GM23338 (cell line): ENCODE data around the gene ZNF346. TPM values are rescaled to one million over a fixed set of nuclear protein-coding genes. Genes with fewer than 3 reads are reported as not detected.

Source experiments
- ATAC-seq: fragments of 200-7000 bp; cut with Tn5 transposase; 3 replicates; pipeline ENCODE4 v1.9.1; 2020
- DNase-seq: peaks from one replicate; pipeline ENCODE4 v3.0.0-alpha.2; 2015; ENCODE audit warnings: low spot score
- H2AFZ ChIP-seq: fragments of 200-600 bp; sonication (generic); 2 replicates; pipeline ENCODE4 v1.8.0; 2016; ENCODE audit warnings: antibody characterized with exemption, mild to moderate bottlenecking, moderate library complexity
- H3F3A ChIP-seq: fragments of 200-600 bp; sonication (generic); replicated peaks from 2 replicates; pipeline ENCODE4 v1.8.0; 2017; ENCODE audit warnings: antibody characterized with exemption, mixed run types, low read depth
- H3K27ac ChIP-seq: fragments of 200-600 bp; sonication (generic); 2 replicates; pipeline ENCODE4 v1.6.1; 2016; ENCODE audit warnings: low read depth
- H3K27me3 ChIP-seq: fragments of 200-600 bp; sonication (generic); 2 replicates; pipeline ENCODE4 v1.8.0; 2016; ENCODE audit warnings: mild to moderate bottlenecking, mixed run types, moderate library complexity; ENCODE audit not compliant: insufficient read depth
- H3K36me3 ChIP-seq: fragments of 200-600 bp; sonication (generic); 2 replicates; pipeline ENCODE4 v1.8.0; 2016; ENCODE audit warnings: mild to moderate bottlenecking; ENCODE audit not compliant: insufficient read depth
- H3K4me1 ChIP-seq: fragments of 200-600 bp; sonication (generic); 2 replicates; pipeline ENCODE4 v1.8.0; 2016; ENCODE audit warnings: mild to moderate bottlenecking, moderate library complexity; ENCODE audit not compliant: insufficient read depth
- H3K4me2 ChIP-seq: fragments of 200-600 bp; sonication (generic); 2 replicates; pipeline ENCODE4 v1.7.1; 2017; ENCODE audit warnings: mixed run types
- H3K4me3 ChIP-seq: fragments of 200-600 bp; sonication (generic); 2 replicates; pipeline ENCODE4 v1.6.1; 2016; ENCODE audit warnings: mixed run types
- H3K79me2 ChIP-seq: fragments of 200-600 bp; sonication (generic); replicated peaks from 2 replicates; pipeline ENCODE4 v1.8.0; 2017; ENCODE audit warnings: mild to moderate bottlenecking; ENCODE audit not compliant: insufficient read depth
- H3K9me2 ChIP-seq: fragments of 200-600 bp; sonication (generic); 2 replicates; pipeline ENCODE4 v1.8.0; 2017; ENCODE audit not compliant: insufficient read depth
- H4K20me1 ChIP-seq: fragments of 200-600 bp; sonication (generic); replicated peaks from 2 replicates; pipeline ENCODE4 v1.8.0; 2017; ENCODE audit warnings: mild to moderate bottlenecking; ENCODE audit not compliant: insufficient read depth
- H3K27ac Mint-ChIP-seq: 2 replicates; pipeline ENCODE4 v1.8.0; 2020; ENCODE audit warnings: inconsistent platforms, mild to moderate bottlenecking, moderate library complexity, mixed read lengths
- H3K27me3 Mint-ChIP-seq: 3 replicates; pipeline ENCODE4 v1.8.0; 2022; ENCODE audit warnings: low read depth, mild to moderate bottlenecking, moderate library complexity, mixed read lengths, inconsistent platforms; ENCODE audit not compliant: insufficient read depth, poor library complexity
- H3K36me3 Mint-ChIP-seq: 3 replicates; pipeline ENCODE4 v1.8.0; 2021; ENCODE audit warnings: low read depth, mild to moderate bottlenecking, inconsistent platforms, moderate library complexity, mixed read lengths
- H3K4me1 Mint-ChIP-seq: 3 replicates; pipeline ENCODE4 v1.8.0; 2020; ENCODE audit warnings: mild to moderate bottlenecking, inconsistent platforms, mixed read lengths
- H3K4me3 Mint-ChIP-seq: 3 replicates; pipeline ENCODE4 v1.8.0; 2021; ENCODE audit warnings: moderate library complexity, mild to moderate bottlenecking, inconsistent platforms, mixed read lengths
- H3K9me3 Mint-ChIP-seq: 3 replicates; pipeline ENCODE4 v1.8.0; 2020; ENCODE audit warnings: moderate library complexity, mild to moderate bottlenecking, inconsistent platforms, mixed read lengths
- ETS1 ChIP-seq: IDR thresholded peaks from 2 replicates; pipeline ENCODE4 v1.6.1; 2016; ENCODE audit warnings: antibody characterized with exemption
- EZH2phosphoT487 ChIP-seq: fragments of 200-600 bp; sonication (generic); IDR thresholded peaks from one replicate; pipeline ENCODE4 v1.8.1; 2018; ENCODE audit warnings: antibody characterized with exemption; ENCODE audit not compliant: unreplicated experiment
- NANOG ChIP-seq: IDR thresholded peaks from 2 replicates; pipeline ENCODE4 v1.6.1; 2016; ENCODE audit warnings: antibody characterized with exemption, borderline replicate concordance
- POLR2AphosphoS5 ChIP-seq: IDR thresholded peaks from 2 replicates; pipeline ENCODE4 v1.6.1; 2016; ENCODE audit warnings: antibody characterized with exemption, low read depth
- REST ChIP-seq: IDR thresholded peaks from one replicate; pipeline ENCODE4 v1.6.1; 2018; ENCODE audit warnings: antibody characterized with exemption; ENCODE audit not compliant: unreplicated experiment
- STAT1 ChIP-seq: IDR thresholded peaks from one replicate; pipeline ENCODE4 v1.6.1; 2016; ENCODE audit warnings: antibody characterized with exemption; ENCODE audit not compliant: unreplicated experiment
- polyA plus RNA-seq: library from polyadenylated mRNA; unstranded; fragments of >200 nt; fragmentation: Nextera tagmentation; extraction: Ambion mirVana; gene quantifications from 2 replicates; pipeline ENCODE4 v1.2.1, GENCODE V29; 2016
- total RNA-seq: library from RNA; depleted of rRNA; stranded (reverse); fragments of >200 nt; shearing (Covaris generic); gene quantifications from 2 replicates; pipeline ENCODE4 v1.2.3, GENCODE V29; 2014
- TF ChIP-seq, protein P1 (sequence below), 2 experiments: fragments of 200-600 bp in 1 of 2; sonication (generic) in 1 of 2; conservative IDR thresholded peaks; 2 replicates each; pipeline versions ENCODE4 v1.5.1 to v1.6.1; 2016 to 2017; ENCODE audit warnings: antibody characterized with exemption in 2 of 2, low read depth in 2 of 2, mild to moderate bottlenecking in 2 of 2, moderate library complexity in 1 of 2

ZNF346 gene
- total and polyA plus RNA-seq, 2 experiments from 2014 or later, result 11.0 to 27.2 TPM

- TF ChIP-seq POLR2AphosphoS5, result no peak
- TF ChIP-seq, protein P1, sequence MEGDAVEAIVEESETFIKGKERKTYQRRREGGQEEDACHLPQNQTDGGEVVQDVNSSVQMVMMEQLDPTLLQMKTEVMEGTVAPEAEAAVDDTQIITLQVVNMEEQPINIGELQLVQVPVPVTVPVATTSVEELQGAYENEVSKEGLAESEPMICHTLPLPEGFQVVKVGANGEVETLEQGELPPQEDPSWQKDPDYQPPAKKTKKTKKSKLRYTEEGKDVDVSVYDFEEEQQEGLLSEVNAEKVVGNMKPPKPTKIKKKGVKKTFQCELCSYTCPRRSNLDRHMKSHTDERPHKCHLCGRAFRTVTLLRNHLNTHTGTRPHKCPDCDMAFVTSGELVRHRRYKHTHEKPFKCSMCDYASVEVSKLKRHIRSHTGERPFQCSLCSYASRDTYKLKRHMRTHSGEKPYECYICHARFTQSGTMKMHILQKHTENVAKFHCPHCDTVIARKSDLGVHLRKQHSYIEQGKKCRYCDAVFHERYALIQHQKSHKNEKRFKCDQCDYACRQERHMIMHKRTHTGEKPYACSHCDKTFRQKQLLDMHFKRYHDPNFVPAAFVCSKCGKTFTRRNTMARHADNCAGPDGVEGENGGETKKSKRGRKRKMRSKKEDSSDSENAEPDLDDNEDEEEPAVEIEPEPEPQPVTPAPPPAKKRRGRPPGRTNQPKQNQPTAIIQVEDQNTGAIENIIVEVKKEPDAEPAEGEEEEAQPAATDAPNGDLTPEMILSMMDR (conservative IDR thresholded peaks at IDR 0.05; ENCODE audit: low read depth in 2 of 2), result no peak
- no peak for TF ChIP-seq REST
These were observed 26.4 kb upstream of the ZNF346 start (continued) for GRCh38 chr5:176995896-176996767.

DNA sequence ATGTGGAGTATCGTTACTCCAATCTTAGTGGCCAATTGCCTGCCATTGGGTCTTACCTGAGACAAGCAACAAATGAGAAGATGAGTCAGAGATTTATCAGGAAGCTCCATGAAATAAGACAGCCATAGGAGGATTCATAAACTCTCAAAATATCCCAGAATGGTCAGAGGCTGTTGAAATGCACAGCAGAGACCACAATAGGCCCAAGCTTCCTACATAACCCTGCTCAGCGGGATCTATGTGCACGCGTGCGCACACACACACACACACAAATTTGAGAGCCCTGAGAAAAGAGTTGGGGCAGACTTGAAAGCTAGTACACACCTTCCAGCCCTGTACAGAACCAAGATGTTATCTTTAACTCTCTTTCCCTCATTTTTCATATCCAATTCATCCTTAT lies 25.7 kb upstream of the ZNF346 start:
- Histone ChIP-seq H2AFZ (no peak overlapping the region), H3K9me2 (no peaks in the 10 kb centered on the region), H3K27ac (no peak overlapping the region; the same call in 1 of the 2 replicates), H3K27me3 (no peaks in the 10 kb centered on the region), H3K4me1 (no peaks in the 10 kb centered on the region), H4K20me1 (peaks cover 54% of the 10 kb centered on the region), H3K79me2 (peaks cover 99% of the 10 kb centered on the region), H3K4me2 (no peak overlapping the region), H3K4me3 (no peak overlapping the region), H3F3A (no peaks in the 10 kb centered on the region), H3K36me3 (peaks cover 6% of the 10 kb centered on the region)
- no peaks in the 10 kb centered on the region for H3K4me1 Mint-ChIP-seq
- H3K27ac Mint-ChIP-seq, result no peak overlapping the region
- H3K9me3 Mint-ChIP-seq, result peaks cover 22% of the 10 kb centered on the region
- DNase-seq (no peak), ATAC-seq (no peak)
- TF ChIP-seq ETS1, result no peak
- no peak for TF ChIP-seq POLR2AphosphoS5
- TF ChIP-seq STAT1, result no peak
- no peak for TF ChIP-seq NANOG
- no peak for TF ChIP-seq EZH2phosphoT487
- H3K4me3 Mint-ChIP-seq, result no peak overlapping the region
- H3K36me3 Mint-ChIP-seq, result peaks cover 34% of the 10 kb centered on the region
- peaks cover 7% of the 10 kb centered on the region for H3K27me3 Mint-ChIP-seq
